BJ (cell line): ENCODE measurements around the gene DCAF8. TPM values are rescaled to one million over a fixed set of nuclear protein-coding genes. Genes with fewer than 3 reads are reported as not detected.
A peak's percentile ranks its signal among the peaks of the same experiment; 100 is the strongest.

Source experiments
- CTCF ChIA-PET: fragments of 350-600 bp; formaldehyde crosslinking; extraction: SDS; loops from one replicate; lab custom pipeline; 2021; ENCODE audit warnings: antibody characterized with exemption, inconsistent platforms; lab: Yijun Ruan, JAX
- POLR2A ChIA-PET: fragments of 300-600 bp; sonication (Branson Sonifier 250); formaldehyde crosslinking; extraction: SDS; loops from one replicate; lab custom pipeline; 2021; ENCODE audit warnings: antibody characterized with exemption; lab: Charles Lee
- DNase-seq: peaks from one replicate; pipeline ENCODE4 v3.0.0-alpha.2; 2011; ENCODE audit warnings: low read depth
- H3K27me3 ChIP-seq: 2 replicates; pipeline ENCODE4 v1.6.0; 2011; ENCODE audit warnings: low read length; ENCODE audit not compliant: control insufficient read depth, insufficient read depth
- H3K36me3 ChIP-seq: 2 replicates; pipeline ENCODE4 v1.5.1; 2011; ENCODE audit warnings: low read length; ENCODE audit not compliant: control insufficient read depth, insufficient read depth
- H3K4me3 ChIP-seq: 2 replicates; pipeline ENCODE4 v1.5.1; 2011; ENCODE audit warnings: low read depth, mild to moderate bottlenecking, control low read depth, low read length
- polyA plus RNA-seq: library from polyadenylated mRNA; depleted of rRNA; stranded (reverse); fragments of >200 nt; gene quantifications from 2 replicates; pipeline ENCODE4 v1.2.3, GENCODE V29; 2011
- TF ChIP-seq, protein P1 (sequence below): IDR thresholded peaks from 2 replicates; pipeline ENCODE4 v1.5.1; 2011; ENCODE audit warnings: low read depth, mild to moderate bottlenecking, control low read depth, inconsistent platforms, low read length, moderate library complexity; ENCODE audit not compliant: insufficient read depth

Gene DCAF8
- polyA plus RNA-seq, 1 experiment, result 84.0 TPM

DNA sequence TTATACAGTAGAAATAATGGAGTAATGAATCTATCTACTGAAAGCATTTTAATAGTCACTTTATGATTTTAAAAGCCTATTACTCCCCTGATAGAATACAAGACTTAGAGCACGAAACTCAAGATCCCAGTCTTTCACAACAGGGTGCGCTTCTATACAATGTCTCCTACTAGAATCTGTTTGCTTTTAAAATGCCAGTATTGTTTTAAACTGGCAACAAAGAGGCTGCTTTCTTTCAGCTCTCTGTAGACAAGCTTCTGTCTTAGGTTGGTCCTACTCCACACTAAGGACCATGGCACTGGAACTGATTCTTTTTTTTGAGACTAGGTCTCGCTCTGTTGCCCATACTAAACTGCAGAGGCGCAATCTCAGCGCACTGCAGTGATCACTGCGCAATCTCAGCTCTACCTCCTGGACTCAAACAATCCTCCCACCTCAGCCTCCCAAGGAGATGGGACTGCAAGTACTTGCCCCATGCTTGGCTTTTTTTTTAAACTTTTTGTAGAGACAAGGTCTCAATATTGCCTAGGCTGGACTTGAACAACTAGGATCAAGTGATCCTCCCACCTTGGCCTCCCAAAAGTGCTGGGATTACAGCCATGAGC, 4.8 kb downstream of the DCAF8 start:
- Histone ChIP-seq H3K36me3 (no peaks in the 10 kb centered on the region; the same call in 1 of the 2 replicates), H3K4me3 (no peak overlapping the region), H3K27me3 (no peaks in the 10 kb centered on the region)
- no peak for DNase-seq
- CTCF ChIA-PET, result interaction anchor here (0.6 to 1.5 kb wide), 9 partner anchors 13 to 172 kb away, joined by 3 to 13 read pairs (median 3); no protein-coding TSS in a partner anchor
- TF ChIP-seq, protein P1, sequence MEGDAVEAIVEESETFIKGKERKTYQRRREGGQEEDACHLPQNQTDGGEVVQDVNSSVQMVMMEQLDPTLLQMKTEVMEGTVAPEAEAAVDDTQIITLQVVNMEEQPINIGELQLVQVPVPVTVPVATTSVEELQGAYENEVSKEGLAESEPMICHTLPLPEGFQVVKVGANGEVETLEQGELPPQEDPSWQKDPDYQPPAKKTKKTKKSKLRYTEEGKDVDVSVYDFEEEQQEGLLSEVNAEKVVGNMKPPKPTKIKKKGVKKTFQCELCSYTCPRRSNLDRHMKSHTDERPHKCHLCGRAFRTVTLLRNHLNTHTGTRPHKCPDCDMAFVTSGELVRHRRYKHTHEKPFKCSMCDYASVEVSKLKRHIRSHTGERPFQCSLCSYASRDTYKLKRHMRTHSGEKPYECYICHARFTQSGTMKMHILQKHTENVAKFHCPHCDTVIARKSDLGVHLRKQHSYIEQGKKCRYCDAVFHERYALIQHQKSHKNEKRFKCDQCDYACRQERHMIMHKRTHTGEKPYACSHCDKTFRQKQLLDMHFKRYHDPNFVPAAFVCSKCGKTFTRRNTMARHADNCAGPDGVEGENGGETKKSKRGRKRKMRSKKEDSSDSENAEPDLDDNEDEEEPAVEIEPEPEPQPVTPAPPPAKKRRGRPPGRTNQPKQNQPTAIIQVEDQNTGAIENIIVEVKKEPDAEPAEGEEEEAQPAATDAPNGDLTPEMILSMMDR, result no peak
- POLR2A ChIA-PET, result no interaction called here

DNA sequence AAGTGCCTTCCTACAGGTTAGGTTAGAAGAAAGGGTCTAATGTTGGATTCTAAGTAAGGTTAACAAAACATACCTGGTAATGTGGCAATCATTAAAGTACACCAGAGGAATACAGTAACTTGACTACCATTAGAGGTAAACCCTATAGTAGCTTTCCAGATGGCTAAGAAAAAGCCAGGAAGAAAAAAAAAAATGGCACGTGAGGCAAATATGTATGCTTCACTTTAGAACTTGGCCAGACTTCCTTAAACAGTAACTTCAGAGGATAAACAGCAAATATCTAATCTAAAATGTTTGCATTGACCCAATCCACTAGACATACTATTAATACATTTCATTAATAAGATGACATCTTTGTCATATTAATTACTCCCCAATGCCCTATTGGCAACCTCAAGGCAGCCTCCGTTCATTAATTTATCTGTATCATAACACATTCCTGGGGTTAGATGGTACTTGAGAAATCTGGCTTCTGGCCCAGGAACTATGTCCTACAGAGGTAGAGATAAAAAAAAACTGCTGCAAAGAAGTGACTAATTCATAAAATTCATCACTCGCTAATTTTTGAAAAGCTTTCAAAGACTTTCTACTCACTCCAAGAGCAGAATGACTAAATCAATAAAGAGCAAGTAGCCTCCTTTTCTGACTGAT, 5.8 kb downstream of the DCAF8 start:
- no peaks in the 10 kb centered on the region for H3K27me3 ChIP-seq
- H3K4me3 ChIP-seq, result no peak overlapping the region
- TF ChIP-seq, protein P1, result no peak
- ChIA-PET CTCF (interaction anchor here (0.6 to 1.5 kb wide), 7 partner anchors 12 to 171 kb away, joined by 3 to 13 read pairs (median 3); no protein-coding TSS in a partner anchor), POLR2A (no interaction called here)
- no peak for DNase-seq
- H3K36me3 ChIP-seq, result no peaks in the 10 kb centered on the region; the same call in 1 of the 2 replicates

DNA sequence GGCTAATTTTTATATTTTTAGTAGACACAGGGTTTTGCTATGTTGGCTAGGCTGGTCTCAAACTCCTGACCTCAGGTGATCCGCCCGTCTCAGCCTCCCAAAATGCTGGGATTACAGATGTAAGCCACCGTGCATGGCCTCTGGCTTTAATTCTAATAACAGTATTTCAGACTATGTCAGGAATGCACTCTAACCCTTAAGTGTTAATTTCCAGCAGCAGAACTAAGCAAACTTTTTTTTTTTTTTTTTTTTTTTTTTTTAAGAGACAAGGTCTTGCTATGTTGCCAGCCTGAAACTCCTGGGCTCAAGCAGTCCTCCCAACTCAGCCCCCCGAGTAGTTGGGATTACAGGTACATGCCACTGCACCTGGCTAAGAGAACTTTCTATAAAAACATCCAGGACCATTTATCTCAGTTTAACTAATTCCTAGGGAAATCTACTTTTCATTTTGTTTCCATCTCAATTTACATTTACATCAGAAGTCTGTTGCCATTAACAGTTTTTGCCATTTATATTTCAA, 6.5 kb downstream of the DCAF8 start:
- no peaks in the 10 kb centered on the region for H3K27me3 ChIP-seq
- CTCF ChIA-PET, result interaction anchor here (2.4 kb wide), 1 partner anchor 62 kb away, joined by 10 read pairs; no protein-coding TSS in a partner anchor
- H3K4me3 ChIP-seq, result no peak overlapping the region
- no peaks in the 10 kb centered on the region; the same call in 1 of the 2 replicates for H3K36me3 ChIP-seq
- TF ChIP-seq, protein P1, result no peak
- no peak for DNase-seq
- POLR2A ChIA-PET, result no interaction called here

DNA sequence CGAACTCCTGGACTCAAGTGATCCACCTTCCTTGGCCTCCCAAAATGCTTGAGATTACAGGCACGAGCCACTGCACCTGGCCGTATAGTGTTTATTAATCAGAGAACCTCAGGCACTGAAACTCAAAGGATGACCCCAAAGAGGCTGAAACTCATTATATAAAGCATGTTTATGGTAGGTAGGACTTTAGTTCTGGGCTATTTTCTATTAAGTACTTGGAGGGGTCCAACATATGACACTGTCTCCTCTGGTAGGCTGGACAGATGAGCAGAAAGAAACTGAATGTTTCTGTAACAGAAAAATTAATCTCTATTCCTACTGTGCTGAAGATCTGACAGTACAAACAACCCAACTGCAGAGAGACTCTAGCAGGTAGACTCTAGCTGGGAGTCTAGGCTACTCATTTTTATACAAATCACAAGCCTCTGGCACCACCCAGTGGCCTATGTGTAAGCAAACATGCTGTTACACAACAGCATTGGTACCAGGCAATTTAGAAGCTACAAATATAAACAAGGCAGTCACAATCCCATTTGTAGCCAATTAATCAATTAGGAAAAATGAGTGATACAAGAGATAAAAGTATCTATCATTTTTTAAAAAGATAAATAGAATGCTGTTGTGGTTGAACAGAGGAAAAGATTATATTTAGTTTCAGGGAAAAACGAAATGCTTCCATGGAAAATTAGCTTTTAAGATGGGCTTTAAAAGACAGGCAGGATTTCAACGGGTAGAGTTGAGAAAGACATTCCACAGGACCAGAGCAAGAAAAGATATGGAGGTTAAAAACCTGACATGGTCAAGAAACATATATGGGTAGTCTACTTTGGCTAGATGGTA, 10.4 kb downstream of the DCAF8 start:
- Histone ChIP-seq H3K36me3 (no peaks in the 10 kb centered on the region; the same call in 1 of the 2 replicates), H3K4me3 (no peak overlapping the region), H3K27me3 (no peaks in the 10 kb centered on the region)
- ChIA-PET CTCF (interaction anchor here (0.5 to 5.5 kb wide), 47 partner anchors 9 to 329 kb away, joined by 3 to 98 read pairs (median 7); partner anchors contain the start of genes CASQ1, IGSF8, KCNJ10 and PEA15), POLR2A (interaction anchor here (0.5 kb wide), 1 partner anchor 171 kb away, joined by 6 read pairs; the partner anchor contains the start of gene KCNJ9)
- TF ChIP-seq, protein P1, result peak; percentile 70
- peak; percentile 17 for DNase-seq
